Measurements from ENCODE around the gene PPIL3. TPM values are rescaled to one million over a fixed set of nuclear protein-coding genes. Genes with fewer than 3 reads are reported as not detected.

PPIL3 gene
- polyA plus RNA-seq, 2 of the 4 experiments (the other 2 are of a cell fraction), result 27.5 to 75.6 TPM

GRCh38 chr2:200861617-200862155 lies 27.2 kb downstream of the PPIL3 start:
- Histone ChIP-seq H3K4me1 (peaks cover 39% of the 10 kb centered on the region), H3K4me3 (peak overlapping the region; percentile 77), H3K27ac (peak overlapping the region in 1 of 2 experiments; percentile 97; a peak in 2 of 6 replicates), H3K9me3 (no peaks in the 10 kb centered on the region), H3K4me2 (peak overlapping the region; percentile 90)
- WGBS (ENCODE audit: missing lambda C conversion rate), result 70% methylated on average over 4 of the region's 4 CpGs
- ChIA-PET POLR2A (no interaction called here), CTCF (interaction anchor here (1.0 kb wide), 1 partner anchor 148 kb away, joined by 3 read pairs; no protein-coding TSS in a partner anchor)
- ATAC-seq, result no peak
- no peak for TF ChIP-seq RCOR1 (IDR thresholded peaks at IDR 0.05; ENCODE audit: low read depth, low read length)
- TF ChIP-seq NFE2L2 (conservative IDR thresholded peaks at IDR 0.05; ENCODE audit: low read length), result no peak
- no peak for TF ChIP-seq TFCP2L1 (CRISPR knock-in tag; IDR thresholded peaks at IDR 0.05)
- no peak for TF ChIP-seq MYC (IDR thresholded peaks at IDR 0.05; ENCODE audit: borderline replicate concordance, low read length)
- no peak for TF ChIP-seq BHLHE40 (IDR thresholded peaks at IDR 0.05; ENCODE audit: low read depth, low read length)
- no peak for DNase-seq (ENCODE audit: low read depth in 1 of 2, low spot score in 1 of 2)
- FAIRE-seq, result no peak

- peak overlapping the region; percentile 90 for H3K4me2 ChIP-seq
- 79% methylated on average over 12 of the region's 12 CpGs for WGBS (ENCODE audit: missing lambda C conversion rate)
- peaks cover 37% of the 10 kb centered on the region for H3K4me1 ChIP-seq
- H3K4me3 ChIP-seq, result no peak overlapping the region
- no peak for ATAC-seq
- H3K9me3 ChIP-seq, result no peaks in the 10 kb centered on the region
- no peak overlapping the region for H3K27ac ChIP-seq
- DNase-seq (ENCODE audit: low read depth in 1 of 2, low spot score in 1 of 2), result no peak
- ChIA-PET CTCF (interaction anchor here (1.1 kb wide), 1 partner anchor 15 kb away, joined by 3 read pairs; no protein-coding TSS in a partner anchor), POLR2A (no interaction called here)
- TF ChIP-seq CEBPB (IDR thresholded peaks at IDR 0.05) (0 out of 4 replicates have a peak, but pooled peaks of 1 of the 2 experiments have one; percentile 6), E2F6 (IDR thresholded peaks at IDR 0.05; ENCODE audit: borderline replicate concordance, low read depth) (no peak), BCL3 (IDR thresholded peaks at IDR 0.05) (no peak), MAZ (IDR thresholded peaks at IDR 0.05; ENCODE audit: borderline replicate concordance, low read depth, low read length) (no peak), ZSCAN20 (CRISPR knock-in tag; IDR thresholded peaks at IDR 0.05) (no peak), ZFP36 (IDR thresholded peaks at IDR 0.05; ENCODE audit: borderline replicate concordance, partially characterized antibody) (no peak)
- FAIRE-seq, result no peak
These were observed 28.6 kb downstream of the PPIL3 start for GRCh38 chr2:200860092-200860795.

- WGBS (ENCODE audit: missing lambda C conversion rate), result 96% methylated on average over 8 of the region's 8 CpGs
- FAIRE-seq, result no peak
- H3K4me1 ChIP-seq, result peaks cover 30% of the 10 kb centered on the region
- no peak for ATAC-seq
- POLR2A ChIA-PET, result interaction anchor here (1.6 kb wide), 1 partner anchor 7 kb away, joined by 6 read pairs; the partner anchor contains the start of gene CLK1
- no peak for TF ChIP-seq HOXB5 (CRISPR knock-in tag; IDR thresholded peaks at IDR 0.05)
- TF ChIP-seq FOSB (CRISPR knock-in tag; IDR thresholded peaks at IDR 0.05), result no peak
- TF ChIP-seq REST (IDR thresholded peaks at IDR 0.05), result no peak
- TF ChIP-seq RFX5 (IDR thresholded peaks at IDR 0.05), result no peak
- TF ChIP-seq ESRRA (IDR thresholded peaks at IDR 0.05; ENCODE audit: borderline replicate concordance, low read length), result no peak
- CTCF ChIA-PET, result interaction anchor here (0.6 to 1.9 kb wide), 5 partner anchors 8 to 91 kb away, joined by 3 to 4 read pairs (median 3); no protein-coding TSS in a partner anchor
- no peak overlapping the region for H3K4me2 ChIP-seq
- no peaks in the 10 kb centered on the region for H3K9me3 ChIP-seq
- H3K27ac ChIP-seq, result no peak overlapping the region
- DNase-seq (ENCODE audit: low read depth in 1 of 2, low spot score in 1 of 2), result no peak
- H3K4me3 ChIP-seq, result no peak overlapping the region
These were observed 32.1 kb downstream of the PPIL3 start for GRCh38 chr2:200856806-200857205.
